NCI-H2227 (cell line): ENCODE measurements around the gene IWS1.
"Not testable (repeated sequence)": the region's sequence is repeated elsewhere in the genome, so short reads cannot be mapped to it uniquely, and the experiment has no call there.

Experiments
- DNase-seq: peaks from one replicate; lab custom pipeline; 2025; ENCODE audit not compliant: unreplicated experiment; lab: John Stamatoyannopoulos, UW

IWS1 gene

GRCh38 chr2:127530245-127531140 lies 4.2 kb upstream of the IWS1 start:
- DNase-seq, result no peak

- DNase-seq, result not testable (repeated sequence)
Observed at GRCh38 chr2:127529416-127529815, 3.1 kb upstream of the IWS1 start.

- peak; percentile 24 for DNase-seq
Observed at GRCh38 chr2:127528487-127528886, 2.2 kb upstream of the IWS1 start.

GRCh38 chr2:127527001-127527804 lies 914 bp upstream of the IWS1 start:
- peak; percentile 71 for DNase-seq

- peak; percentile 66 for DNase-seq
Observed at GRCh38 chr2:127525691-127526131, 578 bp downstream of the IWS1 start.

GRCh38 chr2:127524198-127524834 lies 2.0 kb downstream of the IWS1 start:
- DNase-seq, result not testable (repeated sequence)

GRCh38 chr2:127523269-127523939 lies 2.9 kb downstream of the IWS1 start:
- DNase-seq, result no peak

GRCh38 chr2:127520424-127520823 lies 5.9 kb downstream of the IWS1 start:
- no peak for DNase-seq

- DNase-seq, result no peak
Observed at GRCh38 chr2:127517465-127517864, 8.8 kb downstream of the IWS1 start.

- DNase-seq, result no peak
Observed at GRCh38 chr2:127516041-127516762, 10.1 kb downstream of the IWS1 start.

- no peak for DNase-seq
Observed at GRCh38 chr2:127515383-127515915, 10.8 kb downstream of the IWS1 start.

GRCh38 chr2:127514485-127514884 lies 11.8 kb downstream of the IWS1 start:
- DNase-seq, result no peak

- DNase-seq, result no peak
Observed at GRCh38 chr2:127514076-127514475, 12.2 kb downstream of the IWS1 start.

GRCh38 chr2:127512362-127512761 lies 13.9 kb downstream of the IWS1 start:
- DNase-seq, result no peak

GRCh38 chr2:127511917-127512316 lies 14.4 kb downstream of the IWS1 start:
- DNase-seq, result no peak

GRCh38 chr2:127511090-127511695 lies 15.1 kb downstream of the IWS1 start:
- no peak for DNase-seq

- DNase-seq, result no peak
Observed at GRCh38 chr2:127510073-127510472, 16.2 kb downstream of the IWS1 start.

GRCh38 chr2:127508631-127509034 lies 17.7 kb downstream of the IWS1 start:
- DNase-seq, result peak; percentile 17

GRCh38 chr2:127508023-127508630 lies 18.2 kb downstream of the IWS1 start:
- DNase-seq, result no peak
